HG02642 (cell line): ENCODE data around the gene NUAK2.
"Not testable (repeated sequence)": the region's sequence is repeated elsewhere in the genome, so short reads cannot be mapped to it uniquely, and the experiment has no call there.

Experiments used
- ATAC-seq: cut with Tn5 transposase; IDR thresholded peaks from one replicate; pipeline ENCODE4 v1.9.1; 2021; ENCODE audit warnings: mild to moderate bottlenecking; ENCODE audit not compliant: unreplicated experiment, poor library complexity

Gene NUAK2

GRCh38 chr1:205321162-205321958, at the start of gene NUAK2:
NUAK2 (minus strand) TSS chr1:205321745; CDS start chr1:205321628, 117 bp downstream.
- peak; percentile 45 for ATAC-seq

GRCh38 chr1:205370780-205371179, 49.2 kb upstream of the NUAK2 start:
- no peak for ATAC-seq

- no peak for ATAC-seq
Measured at GRCh38 chr1:205369701-205370123, 48.2 kb upstream of the NUAK2 start.

DNA sequence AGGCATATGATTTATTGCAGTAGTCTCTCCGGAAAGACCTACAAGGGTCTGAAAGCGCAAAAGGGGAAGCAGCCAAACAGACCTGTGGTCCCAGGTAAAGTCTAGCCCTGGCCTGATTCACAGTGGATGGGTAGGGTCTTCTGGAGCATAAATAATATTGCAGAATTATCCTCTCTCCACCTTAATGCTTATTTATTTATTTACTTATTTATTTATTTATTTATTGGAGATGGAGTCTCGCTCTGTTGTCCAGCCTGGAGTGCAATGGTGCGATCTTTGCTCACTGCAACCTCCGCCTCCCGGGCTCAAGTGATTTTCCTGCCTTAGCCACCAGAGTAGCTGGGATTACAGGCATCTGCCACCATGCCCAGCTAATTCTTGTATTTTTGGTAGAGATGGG, 46.9 kb upstream of the NUAK2 start:
- no peak for ATAC-seq

- no peak for ATAC-seq
Measured at GRCh38 chr1:205365945-205366463, 44.5 kb upstream of the NUAK2 start.

DNA sequence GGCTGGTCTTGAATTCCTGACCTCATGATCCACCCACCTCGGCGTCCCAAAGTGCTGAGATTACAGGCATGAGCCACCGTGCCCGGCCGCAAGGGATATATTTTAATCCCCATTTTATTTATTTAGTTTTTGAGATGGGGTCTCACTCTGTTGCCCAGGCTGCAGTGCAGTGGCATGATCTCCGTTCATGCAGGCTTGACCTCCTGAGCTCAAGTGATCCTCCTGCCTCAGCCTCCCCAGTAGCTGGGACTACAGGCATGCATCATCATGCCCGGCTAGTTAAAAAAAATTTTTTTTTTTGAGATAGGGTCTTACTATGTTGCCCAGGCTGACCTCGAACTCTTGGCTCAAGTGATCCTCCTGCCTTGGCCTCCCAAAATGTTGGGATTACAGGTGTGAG, 43.5 kb upstream of the NUAK2 start:
- ATAC-seq: not testable (repeated sequence)

DNA sequence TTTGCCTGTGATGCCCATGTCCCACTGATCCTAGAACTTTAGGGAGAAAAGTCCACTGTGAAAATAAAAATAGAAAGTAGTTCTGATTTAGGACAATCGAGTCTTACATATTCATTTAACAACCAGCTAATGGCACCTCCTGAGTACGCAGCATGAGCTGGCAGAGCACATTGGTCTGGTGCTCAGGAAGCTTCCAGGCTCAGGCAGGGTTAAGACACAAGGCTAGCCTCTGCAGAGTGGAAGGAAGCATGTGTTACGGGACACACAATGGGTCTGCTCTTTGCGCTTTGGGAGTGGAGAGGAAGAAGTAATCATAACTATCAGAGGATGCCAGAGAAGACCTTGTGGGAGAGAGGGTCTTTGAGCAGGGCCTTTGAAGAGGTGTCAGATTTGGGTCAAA, 39.3 kb upstream of the NUAK2 start:
- ATAC-seq: no peak

DNA sequence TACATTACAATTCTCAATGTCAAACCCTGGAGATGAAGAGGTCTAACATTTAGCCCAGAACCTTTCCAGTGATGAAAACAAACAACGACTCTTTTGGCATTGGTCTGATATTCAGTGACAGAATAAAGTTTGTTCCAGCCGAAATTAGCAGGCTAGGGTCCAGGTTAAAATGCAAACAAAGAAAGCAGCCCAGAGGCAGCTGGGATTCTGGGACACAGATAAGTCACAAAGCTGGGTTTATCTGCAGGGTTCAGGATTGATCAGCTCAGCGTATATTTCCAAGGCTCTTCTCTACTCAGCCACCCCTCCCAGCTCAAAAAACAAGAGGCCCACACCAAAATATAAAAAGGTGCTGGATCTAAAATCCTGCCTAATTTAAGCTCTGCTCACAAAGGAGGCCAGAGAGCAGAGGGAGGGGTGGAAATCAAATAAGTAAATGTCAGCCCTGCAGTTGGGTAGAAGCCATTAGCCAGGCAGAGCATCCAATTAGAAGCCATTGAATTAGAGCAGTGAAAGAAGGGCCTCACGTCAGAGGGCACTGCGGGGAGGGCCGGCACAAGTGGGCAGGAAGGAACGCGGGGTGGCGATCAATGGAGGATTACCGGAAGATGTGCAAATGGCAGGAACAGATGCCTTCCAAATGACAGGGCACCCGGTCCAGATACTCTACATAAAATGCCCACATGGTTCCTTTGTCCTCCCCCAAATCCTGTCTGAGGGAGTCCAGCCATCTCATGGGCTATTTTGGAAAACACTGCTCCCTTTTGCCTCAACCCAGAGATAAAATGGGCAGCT, 38.4 kb upstream of the NUAK2 start:
- no peak for ATAC-seq

GRCh38 chr1:205358579-205358978, 37.0 kb upstream of the NUAK2 start:
- no peak for ATAC-seq

DNA sequence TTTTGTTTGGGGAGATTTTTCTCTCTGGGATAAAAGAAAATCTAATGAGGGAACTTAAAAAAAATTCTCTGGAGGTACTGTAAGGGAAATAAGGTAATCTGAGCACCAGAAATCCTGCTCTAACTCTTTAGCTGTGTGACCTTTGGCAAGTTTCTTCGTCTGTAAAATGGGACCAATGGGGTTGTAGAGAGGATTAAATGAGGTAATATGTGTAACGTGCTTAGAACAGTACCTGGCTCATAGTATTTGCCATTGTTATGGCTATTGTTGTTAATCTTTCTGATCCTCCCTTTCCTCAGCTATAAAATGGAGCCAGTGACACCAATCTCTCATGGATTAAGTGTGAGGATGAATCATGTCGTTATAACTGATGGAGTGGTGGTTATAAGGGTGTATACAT, 36.0 kb upstream of the NUAK2 start:
- ATAC-seq: no peak

GRCh38 chr1:205356440-205357139, 35.0 kb upstream of the NUAK2 start, which contains the start of gene KLHDC8A:
KLHDC8A (minus strand) TSS chr1:205356922; CDS start chr1:205343604, 13,318 bp downstream.
- ATAC-seq: no peak

- ATAC-seq: no peak
Measured at GRCh38 chr1:205355075-205355453, 33.5 kb upstream of the NUAK2 start.

GRCh38 chr1:205354259-205355074, 32.9 kb upstream of the NUAK2 start:
- no peak for ATAC-seq

DNA sequence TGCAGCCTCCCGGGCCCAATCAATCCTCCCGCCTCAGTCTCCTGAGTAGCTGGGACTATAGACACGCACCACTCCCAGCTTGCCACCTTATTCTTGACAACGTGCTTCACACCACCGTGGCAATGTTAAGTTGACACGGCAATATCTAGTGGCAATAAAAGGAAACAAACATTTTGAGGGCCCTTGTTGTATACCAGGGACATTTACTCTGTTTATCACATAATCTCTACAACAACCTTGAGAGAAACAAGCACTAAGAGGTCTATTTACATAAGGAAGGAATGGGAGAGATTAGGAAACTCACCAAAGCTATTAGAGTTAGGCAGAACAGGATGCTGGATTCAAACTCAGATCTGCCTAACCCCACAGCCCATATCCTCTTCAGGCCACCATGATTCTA, 32.1 kb upstream of the NUAK2 start:
- ATAC-seq: no peak

DNA sequence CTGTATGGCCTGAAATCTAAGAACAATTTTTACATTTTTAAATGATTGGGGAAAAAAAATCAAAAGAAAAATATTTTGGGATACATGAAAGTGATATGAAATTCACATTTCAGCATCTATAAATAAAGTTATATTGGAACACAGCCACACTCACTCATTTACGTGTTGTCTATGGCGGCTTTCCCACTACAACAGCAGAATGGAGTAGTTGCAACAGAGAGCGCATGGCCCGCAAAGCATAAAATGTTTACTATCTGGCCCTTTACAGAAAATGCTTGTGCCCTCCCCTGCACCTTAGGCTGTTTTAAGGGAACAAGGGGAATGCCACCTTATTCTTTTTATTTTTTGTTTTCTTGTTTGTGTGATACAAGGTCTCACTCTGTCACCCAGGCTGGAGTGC, 31.6 kb upstream of the NUAK2 start:
- no peak for ATAC-seq

- ATAC-seq: no peak
Measured at GRCh38 chr1:205351984-205352713, 30.6 kb upstream of the NUAK2 start.

DNA sequence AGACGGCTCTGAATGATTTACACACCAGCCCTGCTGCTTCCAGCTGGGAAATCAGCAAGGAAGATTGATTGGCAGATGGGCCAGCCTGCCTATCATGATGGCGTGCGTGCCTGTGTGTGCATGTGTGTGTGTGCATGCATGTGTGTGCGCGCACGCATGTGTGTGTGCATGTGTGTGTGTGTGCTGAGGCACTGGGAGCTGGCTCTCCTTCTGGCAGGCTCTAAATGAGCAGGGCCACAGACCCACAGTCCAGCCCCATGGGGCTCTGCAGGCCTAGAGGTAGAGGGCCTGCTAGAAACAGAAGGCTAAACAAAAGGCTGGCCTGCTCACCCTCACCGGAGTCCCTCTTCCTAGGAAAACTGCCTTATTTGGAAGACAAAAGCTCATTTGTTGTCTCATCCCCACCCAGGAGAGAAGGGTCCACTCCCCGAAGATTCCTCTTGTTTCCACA, 29.2 kb upstream of the NUAK2 start:
- no peak for ATAC-seq

DNA sequence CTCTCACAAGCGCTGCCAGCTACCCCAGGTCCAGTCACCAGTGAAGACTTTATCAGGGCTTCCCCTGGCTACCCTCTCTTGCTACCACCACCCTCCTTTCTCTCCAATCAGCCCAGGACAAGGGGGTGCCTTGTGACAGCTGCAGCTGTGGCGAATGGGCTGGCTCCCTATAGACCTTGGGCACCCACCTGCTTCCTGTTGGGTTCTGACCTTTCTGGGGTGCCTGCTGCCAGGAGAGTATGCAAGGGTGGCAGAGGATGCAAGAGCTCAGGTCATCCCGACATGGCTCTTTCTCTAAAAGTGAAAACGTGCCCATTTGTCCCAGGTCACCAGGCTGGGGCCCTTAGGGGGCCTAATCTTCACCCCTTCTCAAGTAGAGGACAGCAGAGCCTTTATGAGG, 28.6 kb upstream of the NUAK2 start:
- no peak for ATAC-seq
